HS-27A (cell line): ENCODE results near the gene C1orf185.
"Not testable (repeated sequence)": the region's sequence is repeated elsewhere in the genome, so short reads cannot be mapped to it uniquely, and the experiment has no call there.

Experiments used
- DNase-seq: peaks from one replicate; pipeline ENCODE4 v3.0.0-alpha.2; 2012; ENCODE audit warnings: low read depth, missing footprints

The C1orf185 gene

DNA sequence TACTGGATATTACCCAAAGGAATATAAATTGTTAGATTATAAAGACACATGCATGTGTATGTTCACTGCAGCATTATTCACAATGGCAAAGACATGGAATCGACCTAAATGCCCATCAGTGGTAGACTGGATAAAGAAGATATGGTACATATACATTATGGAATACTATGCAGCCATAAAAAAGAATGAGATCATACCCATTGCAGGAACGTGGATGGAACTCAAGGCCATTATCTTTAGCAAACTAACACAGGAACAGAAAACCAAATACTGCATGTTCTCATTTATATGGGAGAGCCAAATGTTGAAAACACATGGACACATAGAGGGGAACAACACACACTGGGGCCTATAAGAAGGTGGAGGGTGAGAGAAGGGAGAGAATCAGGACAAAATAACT lies 35.7 kb downstream of the C1orf185 start:
- DNase-seq = not testable (repeated sequence)

DNA sequence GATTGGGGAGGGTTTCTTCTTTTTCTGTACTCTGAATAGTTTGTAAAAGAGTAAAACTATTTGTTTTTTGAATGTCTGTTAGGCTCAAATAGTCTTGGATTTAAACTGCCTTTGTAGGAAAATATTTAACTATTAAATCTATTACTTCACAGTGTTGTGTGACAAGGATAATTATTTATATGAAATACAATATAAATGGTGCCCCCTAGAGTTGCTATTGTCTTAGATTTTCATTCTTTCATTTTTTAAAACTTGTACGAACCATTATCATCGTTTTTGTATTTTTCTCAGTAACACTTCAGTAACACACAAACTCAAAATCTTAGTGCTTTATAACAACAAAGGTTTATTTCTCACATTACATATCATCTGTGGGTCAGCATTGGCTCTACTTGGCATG lies 37.4 kb downstream of the C1orf185 start:
- no peak for DNase-seq

DNA sequence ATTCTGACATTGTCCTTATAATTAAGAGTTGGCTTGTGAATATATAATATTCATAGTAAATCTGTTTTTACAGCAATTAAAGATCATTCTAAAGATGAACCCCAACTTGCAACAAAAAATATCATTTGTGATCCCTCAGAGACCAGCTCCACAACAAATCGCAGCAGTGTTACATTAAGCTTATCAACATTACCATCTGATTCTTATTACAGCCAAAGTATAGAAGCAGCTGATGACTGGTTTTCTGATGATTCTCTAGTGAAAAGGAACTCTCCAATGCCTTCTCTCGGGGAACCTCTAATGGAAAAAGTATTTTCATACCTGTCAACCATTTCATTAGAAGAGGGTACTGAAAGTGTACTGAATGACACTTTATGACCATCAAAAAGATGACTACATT lies 45.4 kb downstream of the C1orf185 start:
- no peak for DNase-seq

DNA sequence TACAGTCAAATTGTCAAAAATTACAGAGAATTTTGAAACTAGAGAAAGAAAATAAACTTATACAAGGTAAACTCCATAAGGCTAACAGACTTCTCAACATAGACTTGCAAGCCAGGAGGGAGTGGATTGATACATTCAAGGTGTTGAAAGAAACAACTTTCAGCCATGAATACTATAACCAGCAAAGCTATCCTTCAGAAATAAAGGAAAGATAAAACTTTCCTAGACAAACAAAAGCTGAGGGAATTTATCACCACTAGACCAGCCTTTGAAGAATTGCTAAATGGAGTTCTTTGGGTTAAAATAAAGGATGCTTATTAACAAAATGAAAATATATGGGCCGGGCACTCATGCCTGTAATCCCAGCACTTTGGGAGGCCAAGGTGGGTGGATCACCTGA lies 52.7 kb downstream of the C1orf185 start:
- DNase-seq = no peak

DNA sequence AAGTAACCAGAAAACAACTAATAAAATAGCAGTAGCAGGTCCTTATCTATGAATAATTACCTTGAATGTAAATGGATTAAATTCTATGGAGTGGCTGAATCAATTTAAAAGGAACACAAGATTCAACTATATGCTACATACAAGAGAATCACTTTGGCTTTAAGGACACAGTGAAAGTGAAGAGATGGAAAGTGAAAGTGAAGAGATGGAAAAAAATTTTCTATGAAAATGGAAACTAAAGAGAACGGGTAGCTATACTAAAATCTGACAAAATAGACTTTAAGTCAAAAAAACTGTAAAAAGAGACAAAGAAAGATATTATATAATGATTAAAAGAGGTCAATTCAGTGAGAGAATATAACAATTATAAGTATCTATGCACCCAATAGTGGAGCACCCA lies 54.7 kb downstream of the C1orf185 start:
- no peak for DNase-seq

DNA sequence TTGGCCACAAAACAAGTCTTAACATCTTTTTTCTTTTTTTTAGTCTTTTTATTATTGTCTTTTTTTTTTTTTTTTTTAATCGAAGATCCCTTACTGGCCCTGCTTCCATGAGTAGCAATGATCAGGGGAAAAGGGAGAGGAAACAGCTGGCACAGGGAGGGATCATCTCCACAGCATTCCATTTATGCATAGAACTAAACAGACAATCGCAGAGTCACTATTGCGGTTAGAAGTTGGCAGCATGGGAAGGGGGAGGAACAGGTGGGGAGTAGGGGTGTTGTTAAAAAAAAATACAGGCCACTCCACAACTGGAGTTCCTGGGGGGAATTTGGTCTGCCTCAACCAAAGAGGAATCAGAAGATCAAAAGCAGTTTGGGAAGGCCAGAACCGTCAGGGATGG lies 55.4 kb downstream of the C1orf185 start:
- DNase-seq = no peak

DNA sequence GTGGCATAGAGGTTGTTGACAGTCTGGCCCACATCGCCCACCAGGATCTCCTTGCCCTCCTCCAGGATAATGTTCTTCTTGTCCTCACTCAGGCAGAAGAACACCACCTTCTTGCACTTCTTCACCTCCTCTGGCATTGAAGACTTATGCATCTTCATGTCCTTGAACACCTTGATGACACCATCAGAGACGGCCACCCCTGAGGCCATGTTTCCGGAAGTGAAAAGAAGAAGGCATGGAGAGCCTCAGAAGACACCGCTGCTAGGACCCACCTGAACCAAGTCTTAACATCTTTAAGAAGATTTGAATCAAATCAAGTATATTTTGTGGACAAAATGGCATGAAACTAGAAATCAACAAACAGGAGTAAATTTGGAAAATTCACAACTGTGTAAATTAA lies 56.2 kb downstream of the C1orf185 start:
- DNase-seq = no peak

DNA sequence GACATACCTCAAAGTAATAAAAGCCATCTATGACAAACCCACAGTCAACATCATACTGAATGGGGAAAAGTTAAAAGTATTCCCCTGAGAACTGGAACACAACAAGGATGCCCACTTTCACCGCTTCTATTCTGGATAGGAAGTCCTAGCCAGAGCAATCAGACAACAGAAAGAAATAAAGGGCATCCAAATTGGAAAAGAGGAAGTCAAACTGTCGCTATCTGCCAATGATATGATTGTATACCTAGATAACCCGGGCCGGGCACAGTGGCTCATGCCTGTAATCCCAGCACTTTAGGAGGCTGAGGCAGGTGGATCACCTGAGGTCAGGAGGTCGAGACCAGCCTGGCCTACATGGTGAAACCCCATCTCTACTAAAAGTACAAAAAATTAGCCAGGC lies 60.5 kb downstream of the C1orf185 start:
- not testable (repeated sequence) for DNase-seq

DNA sequence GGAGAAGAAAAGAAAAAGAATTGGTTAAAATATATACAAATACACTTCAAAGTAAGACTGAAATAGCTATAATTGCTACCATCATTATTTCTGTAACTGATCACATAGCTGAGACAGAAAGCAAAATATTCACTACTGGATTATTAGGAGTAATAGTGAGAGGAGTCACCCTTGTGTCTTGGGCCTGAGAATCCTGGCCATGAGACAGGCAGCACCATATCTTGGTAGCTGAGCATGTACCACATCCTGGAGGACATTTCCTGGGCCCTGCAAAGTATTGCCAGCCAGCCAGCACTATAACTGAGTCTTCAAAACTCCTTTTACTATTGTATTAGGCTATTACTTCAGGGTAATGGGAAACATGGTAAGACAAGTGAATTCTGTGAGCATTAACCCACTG lies 63.5 kb downstream of the C1orf185 start:
- no peak for DNase-seq

DNA sequence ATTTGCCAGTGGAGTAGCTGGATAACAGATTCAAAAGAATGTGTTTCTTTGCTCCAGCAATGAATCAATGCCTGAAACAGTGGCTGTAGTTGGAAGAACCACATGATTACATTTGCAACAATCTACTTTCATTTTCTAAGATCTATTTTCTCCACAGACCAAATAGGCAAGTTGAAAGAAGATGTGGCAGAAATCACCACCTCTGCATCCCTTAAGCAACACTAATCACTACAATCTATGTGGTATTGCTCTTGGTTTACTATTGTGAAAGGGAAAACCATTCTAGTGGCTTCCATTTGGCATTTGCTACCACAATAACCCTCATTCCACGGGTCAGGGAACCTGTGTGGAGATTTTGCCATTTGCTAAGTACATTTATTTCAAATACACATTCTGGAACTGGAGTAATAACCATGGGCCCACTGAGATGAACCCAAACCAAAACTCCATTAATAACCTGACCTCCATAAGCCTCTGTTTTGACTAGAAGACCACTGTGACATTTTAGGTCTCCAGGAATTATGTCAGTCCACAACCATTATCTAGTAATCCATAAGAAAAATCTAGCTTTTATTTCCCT lies 66.3 kb downstream of the C1orf185 start:
- DNase-seq = no peak

DNA sequence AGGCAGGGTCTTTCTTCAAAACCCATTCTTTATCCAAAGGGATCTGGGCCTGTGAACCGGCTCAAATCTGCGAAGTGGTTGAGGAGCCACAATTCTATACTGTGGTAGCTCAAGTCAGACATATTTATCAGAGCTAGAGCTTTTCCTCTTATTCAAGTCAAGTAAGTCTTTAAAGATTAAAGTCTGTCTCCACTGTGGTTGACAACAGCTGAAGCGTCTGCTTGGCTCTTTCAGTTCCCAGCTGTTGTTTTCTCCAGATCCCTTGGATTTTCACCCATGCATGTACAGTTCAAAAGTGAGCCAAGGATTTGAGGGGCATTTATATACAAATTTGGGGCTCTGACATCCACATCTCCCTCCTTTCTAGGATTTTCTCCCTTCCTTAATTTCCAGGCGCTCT lies 66.9 kb downstream of the C1orf185 start:
- DNase-seq = no peak

DNA sequence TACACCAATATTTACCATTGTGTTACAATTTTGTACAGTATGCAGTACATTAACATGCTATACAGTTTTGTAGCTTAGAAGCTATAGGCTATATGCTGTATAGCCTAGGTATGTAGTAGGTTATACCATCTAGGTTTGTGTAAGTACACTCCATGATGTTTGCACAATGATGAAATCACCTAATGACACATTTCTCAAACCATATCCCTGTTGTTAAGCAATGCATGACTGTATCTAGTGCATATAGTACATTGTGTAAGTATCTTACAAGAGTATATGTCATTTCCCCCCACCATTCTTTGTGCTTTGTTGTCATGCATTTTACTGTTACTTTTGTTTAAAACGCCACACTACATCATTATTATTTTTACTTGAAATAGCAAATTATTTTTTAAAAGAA lies 68.3 kb downstream of the C1orf185 start:
- DNase-seq = no peak

DNA sequence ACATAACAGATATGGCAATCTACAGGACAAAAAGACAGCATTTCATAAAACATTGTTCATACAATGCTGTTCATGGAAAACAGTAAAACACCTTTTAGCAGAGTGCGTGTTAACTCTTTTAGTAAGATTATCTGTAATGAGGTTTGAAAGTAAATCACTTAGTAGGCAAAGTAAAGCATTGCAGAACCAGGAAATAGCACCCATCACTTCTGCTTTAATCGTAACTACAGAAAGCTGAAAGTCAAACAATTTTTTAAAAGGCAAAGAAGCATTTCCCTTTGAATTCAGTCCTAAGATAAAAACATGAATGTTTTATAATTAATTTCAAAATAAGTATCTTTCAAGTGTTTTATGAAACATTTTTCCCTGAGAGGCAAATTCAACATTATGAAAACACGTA lies 70.8 kb downstream of the C1orf185 start:
- no peak for DNase-seq

DNA sequence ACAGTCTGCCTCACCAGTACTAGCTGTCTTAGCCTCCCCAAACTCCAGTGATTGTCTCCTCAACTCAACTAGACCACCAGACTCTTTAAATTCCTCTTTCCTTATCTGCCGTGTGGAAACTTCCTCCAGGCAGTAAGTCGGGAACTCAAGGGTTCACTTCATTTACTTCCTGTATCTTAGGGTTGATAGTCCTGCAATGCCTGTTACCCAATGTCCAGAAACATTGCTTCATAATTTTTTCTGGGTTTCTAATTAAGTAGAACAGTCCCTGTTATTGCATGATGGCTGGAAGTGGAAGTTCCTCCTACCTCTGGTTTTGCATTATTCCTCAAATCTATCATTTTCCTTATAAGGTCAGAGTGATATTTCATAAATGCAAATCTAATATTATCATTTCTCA lies 73.2 kb downstream of the C1orf185 start:
- no peak for DNase-seq

DNA sequence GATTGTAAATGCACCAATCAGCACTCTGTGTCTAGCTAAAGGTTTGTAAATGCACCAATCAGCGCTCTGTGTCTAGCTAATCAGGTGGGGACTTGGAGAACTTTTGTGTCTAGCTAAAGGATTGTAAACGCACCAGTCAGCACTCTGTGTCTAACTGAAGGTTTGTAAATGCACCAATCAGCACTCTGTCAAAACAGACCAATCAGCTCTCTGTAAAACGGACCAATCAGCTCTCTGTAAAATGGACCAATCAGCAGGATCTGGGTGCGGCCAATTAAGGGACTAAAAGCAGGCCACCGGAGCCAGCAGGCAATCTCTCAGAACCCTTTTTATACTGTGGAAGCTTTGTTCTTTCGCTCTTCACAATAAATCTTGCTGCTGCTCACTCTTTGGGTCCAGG lies 76.0 kb downstream of the C1orf185 start:
- DNase-seq = not testable (repeated sequence)

DNA sequence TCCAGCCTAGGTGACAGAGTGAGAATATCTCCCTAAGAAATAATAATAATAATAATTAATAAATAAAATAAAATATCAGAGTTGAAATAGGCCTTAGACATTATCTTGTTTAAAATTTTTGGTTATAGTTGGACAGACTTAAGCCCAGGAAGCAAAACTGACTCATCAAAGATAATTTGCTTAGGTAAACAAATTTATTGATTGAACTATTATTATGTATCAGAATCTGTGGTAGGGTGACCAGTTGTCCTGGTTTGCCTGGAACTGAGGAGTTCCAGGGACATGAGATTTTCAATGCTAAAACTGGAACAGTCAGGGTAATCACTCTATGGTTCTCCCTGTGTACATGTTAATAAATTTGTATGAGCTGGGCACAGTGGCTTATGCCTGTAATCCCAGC lies 86.2 kb downstream of the C1orf185 start:
- no peak for DNase-seq

DNA sequence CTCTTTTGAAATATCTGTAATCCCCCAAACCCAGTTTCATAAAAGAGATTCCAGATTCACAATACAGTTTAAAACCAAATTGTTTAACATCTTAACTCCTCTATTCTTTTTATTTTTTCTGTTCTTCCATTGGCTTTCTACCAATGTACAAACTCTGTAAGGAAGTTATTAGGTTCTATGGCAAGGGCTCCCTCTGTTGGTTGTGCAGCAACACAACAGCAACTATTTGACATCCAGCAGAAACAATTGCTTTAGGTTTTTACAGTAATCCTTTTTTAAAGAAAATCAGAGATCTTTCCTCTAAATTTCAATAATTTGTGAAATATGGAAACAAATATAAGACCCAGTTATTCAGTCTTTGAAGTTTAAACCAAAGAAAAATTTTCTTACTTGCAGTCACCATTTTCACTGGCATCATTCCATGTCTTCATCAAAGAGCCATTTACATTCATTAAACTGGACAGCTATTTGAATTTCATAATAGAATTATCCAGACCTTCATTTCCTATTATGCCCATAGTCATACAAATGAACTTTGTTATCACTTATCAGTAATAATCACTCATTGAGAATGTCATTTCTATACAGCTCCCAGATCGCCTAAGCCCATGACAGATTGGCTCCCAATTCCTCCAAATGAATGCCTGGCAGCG lies 87.5 kb downstream of the C1orf185 start:
- peak; percentile 41 for DNase-seq

DNA sequence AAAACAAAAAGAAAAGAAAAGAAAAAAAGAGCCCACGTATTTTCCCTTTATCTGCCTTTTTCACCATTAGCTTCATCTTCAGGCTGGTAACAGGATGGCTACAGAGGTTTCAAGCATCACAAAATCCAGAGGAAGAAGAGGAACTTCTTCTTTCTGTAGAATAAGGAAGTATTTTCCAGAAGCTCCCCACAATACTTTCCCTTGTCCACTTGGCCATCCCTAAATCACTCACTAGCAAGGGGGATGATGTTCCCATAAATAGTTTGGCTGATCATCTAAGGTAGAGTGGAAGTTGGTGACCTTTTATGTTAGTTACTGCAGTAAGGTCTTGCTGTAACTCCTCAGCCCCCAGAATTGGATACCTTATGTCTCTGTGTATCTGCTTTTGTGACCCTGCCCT lies 88.9 kb downstream of the C1orf185 start:
- no peak for DNase-seq

DNA sequence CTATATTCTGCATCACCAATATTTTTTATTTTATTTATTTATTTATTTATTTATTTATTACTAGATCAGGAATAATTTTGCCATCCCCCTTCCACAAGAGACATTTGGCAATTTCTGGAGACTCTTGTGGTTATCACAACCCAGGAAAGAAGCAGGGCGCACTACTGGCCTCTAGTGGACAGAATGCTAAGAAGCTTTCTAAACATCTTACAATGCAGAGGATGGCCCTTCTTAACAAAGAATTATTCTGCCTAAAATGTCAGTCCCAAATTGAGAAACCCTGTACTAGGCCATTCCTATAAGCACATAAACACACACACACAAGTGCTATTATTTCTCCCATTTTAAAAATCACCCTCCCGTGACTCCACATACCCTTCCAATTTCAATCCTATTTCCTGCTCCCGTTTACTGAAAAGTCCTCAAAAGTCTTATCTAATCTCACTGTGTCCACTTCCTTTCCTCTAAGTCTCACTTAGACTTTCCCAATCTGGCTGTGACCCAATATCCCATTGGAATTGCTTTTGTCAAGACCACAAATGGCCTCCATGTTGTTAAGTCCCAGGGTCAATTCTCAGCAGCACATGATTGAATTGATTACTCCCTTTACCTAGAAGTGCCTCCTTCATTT lies 90.3 kb downstream of the C1orf185 start:
- peak; percentile 59 for DNase-seq

DNA sequence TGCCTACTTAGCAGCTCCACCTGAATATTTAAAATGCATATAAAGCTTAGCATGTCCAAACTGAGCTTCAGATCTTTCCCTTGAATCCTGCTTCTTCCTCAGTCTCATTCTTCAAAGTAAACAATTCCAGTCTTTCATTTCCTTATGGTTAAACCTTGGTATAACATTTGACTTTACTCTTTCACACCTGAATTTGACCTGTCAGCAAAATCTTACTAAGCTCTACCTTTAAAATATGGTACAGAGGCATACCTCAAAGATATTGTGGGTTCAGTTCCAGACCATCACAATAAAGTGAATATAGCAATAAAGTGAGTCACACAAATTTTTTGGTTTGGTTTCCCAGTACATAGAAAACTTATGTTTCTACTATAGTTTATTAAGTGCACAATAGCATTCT lies 91.5 kb downstream of the C1orf185 start:
- DNase-seq = no peak
